ENCODE measurements around the gene NGF. TPM values are rescaled to one million over a fixed set of nuclear protein-coding genes. Genes with fewer than 3 reads are reported as not detected.

Gene NGF
- total and polyA plus RNA-seq, 12 donors: 1.8 to 21.6 (median 3.3) TPM

- WGBS, 2 donors: 82% methylated on average over 5 of the region's 5 CpGs
Measured at GRCh38 chr1:115238336-115239147, 99.5 kb downstream of the NGF start.

GRCh38 chr1:115237507-115237906 lies 100.5 kb downstream of the NGF start:
- no peaks in the 10 kb centered on the region for H3K27me3 ChIP-seq
- H3K27ac ChIP-seq: no peak overlapping the region
- 86 to 93% methylated on average over 5 of the region's 5 CpGs for WGBS, 2 donors
- H3K36me3 ChIP-seq: no peaks in the 10 kb centered on the region
- intact Hi-C loops (cut with DNase I): no loop called here
- H3K4me3 ChIP-seq: no peak overlapping the region
- H3K9me3 ChIP-seq: peaks cover 0 to 4% (median 0%) of the 10 kb centered on the region in 11 donors
- ATAC-seq: no peak
- no peak for DNase-seq
- peaks cover 0 to 6% (median 0%) of the 10 kb centered on the region in 9 donors for H3K4me1 ChIP-seq
- TF ChIP-seq CTCF (IDR thresholded peaks at IDR 0.05): no peak

More at GRCh38 chr1:115238336-115239147, 99.5 kb downstream of the NGF start:
- peaks cover 0 to 4% (median 0%) of the 10 kb centered on the region in 9 donors for H3K4me1 ChIP-seq
- intact Hi-C loops (cut with DNase I): no loop called here
- ATAC-seq (no peak), DNase-seq (no peak)
- H3K27ac ChIP-seq: no peak overlapping the region
- H3K9me3 ChIP-seq: peaks cover 0 to 4% (median 0%) of the 10 kb centered on the region in 11 donors
- no peaks in the 10 kb centered on the region for H3K36me3 ChIP-seq
- TF ChIP-seq CTCF (IDR thresholded peaks at IDR 0.05): no peak
- no peaks in the 10 kb centered on the region for H3K27me3 ChIP-seq
- H3K4me3 ChIP-seq: no peak overlapping the region

GRCh38 chr1:115237023-115237422 lies 101.0 kb downstream of the NGF start:
- no peaks in the 10 kb centered on the region for H3K27me3 ChIP-seq
- H3K36me3 ChIP-seq: no peaks in the 10 kb centered on the region
- WGBS, 2 donors: 95 to 97% methylated on average over 4 of the region's 4 CpGs
- peaks cover 0 to 6% (median 0%) of the 10 kb centered on the region in 9 donors for H3K4me1 ChIP-seq
- H3K4me3 ChIP-seq: no peak overlapping the region
- intact Hi-C loops (cut with DNase I): no loop called here
- ATAC-seq (no peak), DNase-seq (no peak)
- H3K9me3 ChIP-seq: peaks cover 0 to 4% (median 0%) of the 10 kb centered on the region in 11 donors
- no peak overlapping the region for H3K27ac ChIP-seq
- TF ChIP-seq CTCF (IDR thresholded peaks at IDR 0.05): no peak

Other genes starting within 250 kb of the NGF start
- gene TSPAN2, start 248.7 kb downstream of the NGF start, total RNA-seq: 10 to 100 TPM in 5 of 10 donors, 1 to 10 TPM in 5; 4.0 to 17.7 (median 9.5) TPM
- 1 to 10 TPM; 5.0 to 5.1 TPM for gene TSPAN2, start 248.7 kb downstream of the NGF start, polyA plus RNA-seq

Measured in heart right ventricle (tissue), 16 donors.